DMS79 (cell line): Measurements from ENCODE around the gene PICK1.

Experiments
- DNase-seq: peaks from one replicate; lab custom pipeline; 2025; lab: John Stamatoyannopoulos, UW

The PICK1 gene

DNA sequence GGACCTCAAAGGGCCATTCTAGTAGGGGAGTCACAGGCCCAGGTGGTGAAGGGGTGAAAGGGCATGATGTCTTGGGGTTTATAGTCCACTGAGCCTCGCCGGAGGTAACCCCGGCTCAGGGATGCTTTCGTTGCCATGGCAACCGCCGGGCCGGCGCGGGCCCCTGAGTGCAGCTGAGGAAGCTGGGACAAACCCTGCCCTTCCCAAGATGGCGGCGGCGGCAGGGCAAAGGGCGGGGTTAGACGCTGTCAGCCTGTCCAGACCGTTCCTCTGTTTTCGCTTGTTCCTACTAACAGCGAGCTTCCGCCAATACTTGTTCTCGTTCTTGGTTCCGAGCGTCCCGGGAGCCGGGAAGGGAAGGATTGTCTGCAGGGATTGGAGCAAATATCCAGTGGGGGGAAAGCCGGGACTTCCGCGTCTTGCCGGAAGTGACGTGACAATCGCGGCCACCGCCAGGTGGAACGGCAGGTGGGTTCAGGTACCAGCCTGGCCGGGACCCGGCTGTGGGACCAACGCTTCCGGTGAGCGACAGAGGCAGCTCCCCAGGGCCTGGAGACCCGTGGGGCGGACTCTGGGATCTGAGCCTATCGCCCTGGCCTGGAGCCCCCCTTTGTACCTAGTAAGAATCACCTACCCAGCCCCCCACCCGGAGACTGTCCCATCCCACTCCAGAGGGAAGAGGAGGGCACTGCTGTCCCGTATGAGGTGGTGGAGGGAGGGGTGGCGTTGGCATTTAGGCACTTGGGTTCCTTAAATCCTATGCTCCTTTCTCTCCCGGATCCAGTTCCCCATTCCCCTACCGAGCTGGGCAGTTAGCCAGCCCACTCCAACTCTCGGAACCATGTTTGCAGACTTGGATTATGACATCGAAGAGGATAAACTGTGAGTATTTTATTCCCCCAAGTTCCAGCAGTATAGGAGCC is at the start of gene PICK1:
Gene PICK1 (plus strand): TSS at position 436 of the 923 bp plus-strand sequence. CDS start 406 bp downstream, at position 842.
- peak; percentile 89 for DNase-seq

DNA sequence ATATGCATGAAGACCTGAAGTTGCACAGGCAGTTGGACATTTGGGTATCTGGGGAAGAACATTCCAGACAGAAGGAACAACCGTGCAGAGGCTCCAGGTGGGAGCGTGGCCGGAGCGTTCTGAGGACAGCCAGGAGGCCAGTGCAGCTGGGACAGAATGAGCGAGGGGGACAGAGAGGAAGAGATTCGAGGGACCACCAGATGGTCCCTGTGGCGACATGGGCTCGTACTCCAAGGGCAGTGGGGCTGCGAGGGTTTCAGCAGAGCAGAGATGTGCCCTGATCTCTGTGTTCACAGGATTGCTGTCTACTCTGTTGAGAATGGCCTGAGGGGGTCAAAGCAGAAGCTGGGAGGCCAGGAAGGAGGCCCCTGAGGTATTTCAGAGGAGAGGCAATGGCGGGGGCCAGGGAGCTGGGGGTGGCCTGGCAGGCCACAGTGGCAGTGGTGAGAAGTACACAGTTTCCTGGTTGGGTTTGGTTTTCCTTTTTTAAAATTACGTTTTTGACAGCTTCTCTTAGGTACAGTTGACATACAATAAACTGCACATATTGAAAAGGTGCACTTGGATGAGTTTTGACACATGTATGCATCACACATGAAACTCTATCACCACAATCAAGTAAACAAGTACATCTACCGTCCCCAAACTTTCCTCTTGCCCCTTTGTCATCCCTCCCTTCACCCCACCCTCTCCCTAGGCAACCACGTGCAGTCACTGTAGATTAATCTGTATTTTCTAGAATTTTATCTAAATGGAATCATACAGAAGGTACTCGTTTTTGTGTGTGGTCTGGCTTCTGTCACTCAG is 48.0 kb upstream of the PICK1 start:
- no peak for DNase-seq

DNA sequence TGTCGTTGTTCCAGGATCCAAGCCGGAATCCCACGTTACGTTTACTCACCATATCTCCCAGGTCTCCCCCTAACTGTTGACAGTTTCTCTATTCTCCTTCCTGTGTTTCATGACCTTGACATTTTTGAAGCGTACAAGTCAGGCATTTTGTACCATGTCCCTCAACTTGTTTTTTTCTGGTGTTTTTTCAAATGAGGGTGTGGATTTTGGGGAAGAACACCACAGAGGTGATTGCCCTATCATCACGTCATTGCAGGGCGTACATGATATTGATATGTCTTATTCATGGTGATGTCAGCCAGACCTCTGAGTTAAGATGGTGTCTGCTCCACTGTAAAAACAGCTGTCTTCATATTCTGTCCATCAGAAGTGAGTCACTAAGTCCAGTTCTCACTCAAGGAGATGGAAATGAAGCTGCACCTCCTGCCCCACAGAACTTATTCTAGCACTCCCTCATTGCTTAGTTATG is 44.6 kb upstream of the PICK1 start:
- DNase-seq: no peak

DNA sequence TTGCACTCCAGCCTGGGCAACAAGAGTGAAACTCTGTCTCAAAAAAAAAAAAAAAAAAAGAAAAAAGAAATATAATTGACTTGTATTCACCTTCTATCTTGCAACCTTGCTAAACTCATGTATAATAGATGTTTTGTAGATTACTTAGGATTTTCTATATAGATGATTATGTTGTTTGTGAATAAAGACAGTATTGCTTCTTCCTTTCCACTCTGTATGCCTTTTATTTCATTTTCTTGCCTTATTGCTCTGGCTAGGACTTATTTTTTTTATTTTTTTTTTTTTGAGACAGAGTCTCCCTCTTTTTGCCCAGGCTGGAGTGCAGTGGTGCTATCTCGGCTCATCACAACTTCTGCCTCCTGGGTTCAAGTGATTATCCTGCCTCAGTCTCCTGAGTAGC is 43.1 kb upstream of the PICK1 start:
- no peak for DNase-seq

DNA sequence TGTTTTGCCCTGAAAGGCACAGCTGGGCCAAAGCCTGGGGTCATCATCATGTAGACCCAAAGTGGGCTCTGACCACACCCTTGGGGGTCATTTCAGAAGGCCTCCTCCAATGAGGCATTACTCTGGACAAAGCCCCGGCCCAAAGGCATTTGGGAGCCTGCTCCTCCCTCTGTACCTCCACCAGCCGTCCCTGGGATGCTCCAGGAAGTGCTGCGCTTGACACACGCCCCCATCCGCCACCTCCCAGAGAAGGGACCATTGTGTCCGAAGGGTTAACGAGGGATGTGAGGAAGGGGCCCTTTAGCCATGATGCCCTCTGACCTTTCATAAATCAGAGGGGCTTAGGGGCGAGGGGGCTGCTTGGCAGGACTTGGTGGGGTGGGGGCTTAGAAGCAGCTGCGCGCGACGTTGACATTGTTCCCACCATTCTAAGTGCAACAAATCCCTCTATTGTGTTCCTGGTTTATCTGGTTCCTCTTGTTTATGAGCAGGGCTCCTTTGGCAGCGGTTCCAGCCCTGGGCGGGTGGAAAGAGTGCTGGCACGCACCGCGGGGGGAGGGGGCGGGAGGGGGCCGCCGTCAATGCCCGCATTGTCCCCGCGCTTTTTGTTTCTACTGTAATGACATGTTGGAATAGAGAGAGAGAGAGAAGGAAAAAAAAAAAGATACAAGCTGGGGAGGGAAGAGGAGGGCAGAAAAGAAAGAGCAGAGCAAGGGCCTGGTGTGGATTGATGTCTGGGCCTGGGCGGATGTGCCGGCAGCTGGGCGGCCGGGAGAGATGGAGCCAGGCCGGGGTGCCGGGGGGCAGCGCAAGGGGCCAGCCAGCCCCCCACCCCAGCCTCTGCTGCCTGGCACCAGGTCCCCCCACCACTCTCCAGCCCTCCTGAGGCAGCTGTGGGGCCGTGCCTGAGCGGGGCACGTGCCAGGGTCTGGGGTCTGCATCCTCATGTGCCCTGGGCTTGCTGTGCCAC is 40.7 kb upstream of the PICK1 start:
- no peak for DNase-seq

DNA sequence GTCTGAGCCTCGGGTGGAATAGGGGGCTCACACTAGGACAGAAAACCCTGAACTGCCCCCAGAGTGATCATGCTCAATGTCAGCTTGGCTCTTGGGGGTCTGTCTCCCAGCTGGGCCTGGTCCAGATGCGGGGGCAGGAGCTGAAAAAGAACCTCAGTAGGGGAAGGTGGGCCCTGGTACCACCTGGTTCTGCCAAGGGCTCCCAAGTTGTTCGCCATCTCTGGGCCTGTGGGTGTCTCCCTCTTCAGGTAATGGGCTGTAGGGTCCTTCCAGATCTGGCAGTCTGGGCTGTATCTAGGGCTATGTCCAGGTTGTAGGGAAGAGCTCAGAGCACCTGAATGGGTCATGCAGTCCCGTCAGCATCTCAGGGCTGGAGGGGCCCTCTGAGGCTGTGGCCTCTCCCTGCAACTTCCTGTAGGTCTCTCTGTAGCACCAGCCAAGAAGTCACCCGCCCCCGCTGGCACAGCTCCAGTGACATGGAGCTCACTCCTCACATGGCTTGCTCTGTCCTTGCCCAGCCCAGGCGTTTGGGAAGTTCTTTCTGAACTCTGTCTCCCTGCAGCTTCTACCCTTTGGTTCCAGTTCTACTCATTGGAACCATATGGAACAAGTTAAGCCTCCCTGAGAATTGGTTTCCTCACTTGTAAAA is 39.8 kb upstream of the PICK1 start:
- no peak for DNase-seq

DNA sequence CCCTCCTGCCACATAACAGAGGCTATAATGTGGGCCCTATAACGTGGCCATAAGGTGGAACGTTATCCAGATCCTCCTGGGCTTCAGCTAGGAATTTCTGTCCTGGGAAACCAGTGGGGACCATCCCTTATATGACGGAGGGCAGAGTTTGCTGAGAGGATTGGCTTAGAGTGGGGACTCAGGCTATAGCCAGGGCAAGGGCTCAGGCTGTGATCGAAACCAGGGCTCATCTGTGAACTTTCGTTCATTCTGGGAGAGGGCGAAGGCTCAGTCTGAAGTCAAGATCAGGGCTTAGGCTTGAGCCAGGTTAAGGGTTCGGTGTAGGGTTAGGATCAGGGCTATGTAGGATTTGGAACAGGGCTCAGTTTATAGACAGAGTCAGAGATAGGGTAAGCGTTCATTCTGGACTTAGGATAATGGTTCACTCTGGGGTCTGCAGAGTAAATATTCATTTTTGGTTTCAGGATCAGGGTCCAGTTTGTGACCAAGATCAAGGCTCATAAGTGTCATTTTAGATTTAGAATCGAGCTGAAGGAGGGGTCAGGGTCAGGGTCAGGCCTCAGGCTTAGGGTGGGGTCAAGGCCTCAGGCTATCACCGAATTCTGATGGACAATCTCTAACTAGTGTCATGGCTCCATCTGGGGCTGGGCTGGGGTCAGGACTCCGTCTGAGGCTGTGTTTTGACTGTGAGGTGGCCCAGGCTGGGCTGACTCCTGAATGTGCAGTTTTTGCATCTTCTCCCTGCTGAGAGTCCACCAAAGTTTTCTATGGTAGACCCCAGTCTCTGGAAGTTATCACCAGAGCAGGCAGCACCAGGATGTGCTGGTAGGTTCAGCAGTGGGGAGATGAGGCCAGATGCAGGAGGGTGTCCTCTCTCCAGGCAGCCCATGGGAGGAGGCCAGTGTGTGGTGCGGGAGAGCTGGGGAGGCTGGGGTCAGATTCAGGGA is 39.0 kb upstream of the PICK1 start:
- no peak for DNase-seq

DNA sequence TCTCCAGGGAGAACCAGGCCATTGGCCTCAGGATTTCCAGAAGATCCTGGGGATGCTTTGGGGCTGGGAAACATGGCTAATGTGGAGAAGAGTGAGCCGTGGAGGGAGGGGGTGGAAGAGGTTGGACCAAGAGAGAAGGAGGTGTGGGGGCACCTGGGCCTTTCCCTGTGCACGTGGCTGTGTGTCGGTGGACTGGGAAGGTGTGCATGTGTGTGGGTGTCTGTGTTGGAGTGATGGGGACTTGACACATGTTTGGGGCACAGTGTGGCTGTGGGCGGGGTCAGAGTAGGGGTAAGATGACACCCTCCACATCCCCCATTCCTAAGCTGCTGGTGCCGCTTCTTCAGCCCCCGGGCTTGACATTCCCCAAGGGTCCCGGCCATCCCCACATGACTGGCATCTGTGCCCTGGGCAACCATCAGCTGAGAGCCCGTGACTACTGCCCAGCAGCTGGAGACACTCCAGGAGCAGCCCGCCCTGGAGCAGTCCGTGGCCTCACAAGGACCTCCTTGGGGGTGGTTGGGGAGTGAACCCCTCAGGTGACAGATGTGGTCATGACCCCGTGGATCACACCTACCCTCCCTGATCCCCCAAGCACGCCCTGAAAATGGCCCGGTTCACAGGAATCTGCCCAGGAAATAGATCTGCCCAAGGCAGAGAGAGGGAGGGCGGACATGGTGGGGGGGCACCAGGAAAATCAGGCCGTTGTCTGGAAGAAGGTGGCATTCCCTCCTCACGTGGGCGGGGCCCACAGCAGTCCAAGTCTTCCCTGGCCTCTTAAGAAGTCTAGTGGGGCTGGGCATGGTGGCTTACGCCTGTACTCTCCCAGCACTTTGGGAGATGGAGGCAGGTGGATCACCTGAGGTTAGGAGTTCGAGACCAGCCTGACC is 38.0 kb upstream of the PICK1 start:
- no peak for DNase-seq

DNA sequence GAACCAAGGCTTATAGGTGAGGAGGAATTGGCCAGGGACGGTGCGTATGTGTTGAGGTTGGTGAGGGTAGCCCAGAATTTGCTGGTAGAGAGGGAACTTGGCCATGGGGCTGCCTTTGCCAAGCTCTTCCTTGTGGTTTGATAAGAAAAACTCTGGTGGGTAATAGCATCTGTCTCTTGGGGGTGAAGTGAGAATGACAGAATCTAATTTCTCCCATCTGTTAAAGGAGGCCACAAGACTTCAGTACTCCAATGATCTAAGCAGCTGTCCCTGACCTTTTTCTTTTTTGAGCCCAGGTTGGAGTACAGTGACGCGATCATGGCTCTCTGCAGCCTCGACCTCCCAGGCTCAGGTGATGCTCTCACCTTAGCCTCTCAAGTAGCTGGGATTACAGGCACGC is 36.0 kb upstream of the PICK1 start:
- no peak for DNase-seq

DNA sequence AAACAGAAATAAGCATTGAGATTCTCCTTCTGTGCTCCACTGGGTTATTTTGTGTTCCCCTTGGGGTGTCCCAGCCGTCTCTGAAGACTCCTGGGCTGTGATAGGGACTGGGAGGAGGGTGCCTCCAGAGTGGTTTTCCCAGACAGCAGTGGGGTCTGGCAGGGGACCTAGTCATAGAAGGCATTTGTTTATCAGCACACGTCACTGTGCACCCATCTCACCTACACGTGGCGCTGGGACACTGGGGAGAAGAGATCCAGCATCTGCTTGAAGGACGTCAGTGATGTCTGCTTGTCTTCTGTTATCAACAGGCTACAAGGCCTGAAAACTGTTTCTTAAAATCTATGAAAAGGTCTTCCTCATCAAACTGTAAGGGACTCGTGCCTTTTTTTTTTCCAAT is 34.2 kb upstream of the PICK1 start:
- DNase-seq: no peak

DNA sequence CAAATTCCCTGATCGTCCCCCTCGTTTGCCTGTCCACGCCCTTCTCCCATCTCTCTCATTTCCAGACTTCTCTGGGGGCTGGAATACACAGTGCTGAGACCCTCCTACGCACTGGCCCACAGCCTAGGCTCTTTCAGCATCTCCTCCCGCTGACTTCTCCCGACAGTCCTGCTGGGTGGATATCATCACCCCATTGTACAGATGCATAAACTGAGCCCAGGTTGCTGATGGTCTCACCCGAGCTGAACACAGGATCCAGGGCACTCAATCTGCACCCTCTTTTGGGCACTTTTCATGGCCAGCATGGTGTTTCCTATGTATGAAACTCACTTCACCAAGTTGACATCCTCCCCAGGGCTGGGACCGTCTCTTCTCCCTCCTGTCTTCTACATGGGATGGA is 31.7 kb upstream of the PICK1 start:
- no peak for DNase-seq

DNA sequence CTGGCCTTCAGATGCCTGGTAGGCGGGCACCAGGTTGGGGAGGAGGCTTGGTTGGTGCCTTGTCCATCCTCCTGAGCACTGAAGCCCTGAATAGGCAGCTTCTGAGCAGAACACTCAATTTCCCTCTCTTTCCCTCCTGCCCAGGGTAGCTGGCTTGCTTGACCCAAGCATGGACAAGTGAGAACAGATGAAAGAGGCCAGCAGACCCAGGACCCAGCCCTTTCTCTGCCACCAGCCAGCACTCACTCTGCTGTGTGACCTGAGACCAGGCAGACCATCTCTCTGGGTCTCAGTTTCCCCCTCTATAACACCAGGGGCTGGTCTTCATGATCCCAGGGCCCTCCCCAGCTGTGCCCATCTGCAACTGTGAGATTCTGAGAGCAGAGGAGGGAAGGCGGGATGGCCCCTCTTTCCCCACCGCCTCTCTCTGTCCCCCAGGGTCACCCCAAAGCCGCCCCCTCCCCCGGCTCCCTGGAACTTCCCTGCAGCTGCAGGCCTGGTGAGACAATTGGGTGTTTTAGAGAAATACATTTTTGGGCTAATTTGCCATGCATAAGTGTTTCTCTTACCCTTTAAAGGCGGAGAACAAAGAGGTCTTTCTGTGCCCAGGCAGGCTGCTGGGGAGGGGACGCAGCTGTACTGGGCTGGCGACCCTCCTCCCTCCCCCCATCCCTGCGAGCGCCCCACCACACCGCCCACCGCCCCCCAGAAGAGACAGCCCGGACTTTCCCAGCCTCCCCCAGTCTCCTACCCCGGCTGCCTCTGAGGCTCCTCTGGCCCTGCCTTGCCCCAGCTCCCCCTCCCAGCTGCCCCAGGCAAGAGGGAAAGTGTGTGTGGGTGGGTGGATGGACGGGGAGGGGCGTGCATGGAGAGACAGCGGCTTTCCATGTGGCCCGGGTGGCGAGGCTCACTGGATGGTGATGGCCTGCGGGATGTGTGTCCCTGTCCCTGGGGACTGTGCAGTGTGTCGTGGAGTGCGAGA is 30.8 kb upstream of the PICK1 start:
- no peak for DNase-seq

DNA sequence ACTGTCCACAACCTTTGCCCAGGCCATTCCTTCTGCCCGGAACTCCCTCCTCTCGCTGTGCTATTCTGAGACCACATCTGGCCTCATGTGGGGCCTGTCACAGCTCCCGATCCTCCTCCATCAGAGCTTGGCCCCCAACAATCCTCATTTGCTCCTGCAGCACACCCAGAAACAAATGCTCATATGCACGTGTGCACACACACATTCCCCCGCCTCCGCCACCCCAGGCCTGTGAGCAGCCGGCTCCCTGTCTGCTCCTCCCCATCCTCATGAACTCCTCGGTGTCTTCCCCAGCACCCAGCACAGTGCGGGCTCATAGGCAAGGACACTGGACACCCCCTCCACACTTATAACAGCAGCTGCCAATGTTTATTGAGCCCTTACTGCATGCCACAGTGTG is 29.7 kb upstream of the PICK1 start:
- DNase-seq: no peak

DNA sequence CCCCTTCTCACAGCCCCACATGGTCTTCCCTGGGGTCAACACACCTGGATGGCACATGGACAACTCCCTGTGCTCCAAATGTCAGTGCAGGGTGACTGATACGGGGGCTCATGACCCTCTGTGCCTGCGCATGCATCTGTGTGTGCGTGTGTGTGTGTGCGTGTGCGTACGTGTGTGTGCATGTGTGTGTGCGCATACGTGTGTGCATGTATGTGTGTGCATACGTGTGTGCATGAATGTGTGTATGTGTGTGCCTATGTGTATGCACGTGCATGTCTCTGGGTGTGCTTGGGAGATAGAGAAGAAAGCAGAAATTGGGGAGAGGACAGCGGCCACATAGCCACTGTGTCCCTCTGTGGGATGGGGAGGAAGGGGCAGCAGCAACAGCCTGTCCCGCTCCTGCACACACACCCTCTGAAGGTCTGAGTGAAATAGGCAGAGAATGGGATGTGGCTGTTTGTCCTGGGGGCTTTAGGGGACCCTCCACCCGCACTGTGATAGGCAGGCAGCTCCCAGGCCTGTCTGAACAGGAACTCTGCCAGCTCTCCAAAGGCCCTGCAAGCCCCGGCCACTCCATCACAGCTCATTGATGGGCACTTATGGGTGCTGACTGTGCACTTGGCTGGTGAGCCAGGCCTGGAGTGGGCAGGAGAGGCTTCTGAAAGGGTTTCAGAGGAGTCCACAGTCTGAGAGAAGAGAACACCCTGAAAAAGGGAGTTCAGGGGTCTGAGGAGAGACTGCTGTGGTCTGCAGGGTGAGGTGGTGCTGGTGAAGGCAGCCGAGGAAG is 28.7 kb upstream of the PICK1 start:
- DNase-seq: peak; percentile 76

DNA sequence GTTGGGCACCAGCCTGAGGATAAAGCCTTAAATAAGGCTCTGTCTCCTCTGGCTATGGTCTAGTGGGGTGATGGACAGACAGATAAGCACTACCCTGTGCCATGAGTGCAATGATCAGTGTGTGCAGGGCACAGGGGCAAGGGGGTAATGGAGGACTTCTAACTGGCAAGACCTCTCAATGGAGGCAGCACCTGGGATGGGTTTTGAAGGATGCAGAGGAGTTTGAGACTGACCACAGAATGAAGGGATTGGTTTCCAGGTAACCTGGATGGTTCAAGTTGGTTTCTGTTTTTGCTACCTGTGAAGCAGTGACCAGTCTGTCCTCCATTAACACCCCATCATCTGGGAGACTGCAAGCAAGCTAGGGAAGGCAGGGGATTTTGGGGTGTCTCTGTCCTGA is 27.8 kb upstream of the PICK1 start:
- no peak for DNase-seq

DNA sequence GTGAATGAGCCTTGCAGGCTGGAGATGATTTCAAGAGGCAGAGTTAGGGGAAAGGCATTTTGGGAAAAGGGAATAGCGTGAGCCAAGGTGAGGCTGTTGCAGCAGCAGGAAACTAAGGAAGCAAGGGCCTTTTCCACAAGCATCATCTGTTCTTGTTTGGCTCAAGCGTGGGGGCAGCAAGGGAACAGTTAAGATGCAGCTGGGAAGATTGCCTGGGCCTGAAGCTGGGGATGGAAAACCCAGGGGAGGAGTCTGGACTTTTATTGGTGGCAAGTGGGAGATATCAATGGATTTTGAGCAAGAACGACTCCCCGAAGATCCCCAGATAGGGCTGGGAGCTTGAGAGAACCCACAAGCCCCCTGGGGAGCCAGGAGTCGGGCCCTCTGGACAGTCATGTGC is 27.3 kb upstream of the PICK1 start:
- DNase-seq: no peak
